ENCODE results near the gene KRT82.
A peak's percentile ranks its signal among the peaks of the same experiment; 100 is the strongest.
"Not testable (repeated sequence)": the region's sequence is repeated elsewhere in the genome, so short reads cannot be mapped to it uniquely, and the experiment has no call there.

Gene KRT82

GRCh38 chr12:52405922-52406385 is at the start of gene KRT82:
KRT82 (minus strand) TSS chr12:52406335; CDS start chr12:52406277, 58 bp downstream.
- DNase-seq (ENCODE audit: low read depth), result no peak

- DNase-seq (ENCODE audit: low read depth), result peak; percentile 77
Measured at GRCh38 chr12:52455821-52456220, 49.7 kb upstream of the KRT82 start.

GRCh38 chr12:52454411-52455201 is 48.5 kb upstream of the KRT82 start:
- DNase-seq (ENCODE audit: low read depth), result peak; percentile 58

- DNase-seq (ENCODE audit: low read depth), result no peak
Measured at GRCh38 chr12:52452101-52452500, 46.0 kb upstream of the KRT82 start, which contains the start of gene KRT6B. KRT6B (minus strand) TSS chr12:52452146; CDS start chr12:52452078, 68 bp downstream.

GRCh38 chr12:52448228-52448627 is 42.1 kb upstream of the KRT82 start:
- no peak for DNase-seq (ENCODE audit: low read depth)

GRCh38 chr12:52447196-52447595 is 41.1 kb upstream of the KRT82 start:
- DNase-seq (ENCODE audit: low read depth), result not testable (repeated sequence)

GRCh38 chr12:52446367-52447045 is 40.4 kb upstream of the KRT82 start:
- peak; percentile 61 for DNase-seq (ENCODE audit: low read depth)

GRCh38 chr12:52445876-52446275 is 39.7 kb upstream of the KRT82 start:
- DNase-seq (ENCODE audit: low read depth), result no peak

GRCh38 chr12:52444647-52445595 is 38.8 kb upstream of the KRT82 start:
- no peak for DNase-seq (ENCODE audit: low read depth)

GRCh38 chr12:52443966-52444365 is 37.8 kb upstream of the KRT82 start:
- DNase-seq (ENCODE audit: low read depth), result no peak

- DNase-seq (ENCODE audit: low read depth), result peak; percentile 93
Measured at GRCh38 chr12:52442600-52443061, 36.5 kb upstream of the KRT82 start.

- DNase-seq (ENCODE audit: low read depth), result peak; percentile 78
Measured at GRCh38 chr12:52441320-52441911, 35.3 kb upstream of the KRT82 start.

GRCh38 chr12:52440821-52441319 is 34.7 kb upstream of the KRT82 start:
- peak; percentile 98 for DNase-seq (ENCODE audit: low read depth)

- DNase-seq (ENCODE audit: low read depth), result no peak
Measured at GRCh38 chr12:52439845-52440244, 33.7 kb upstream of the KRT82 start.

- DNase-seq (ENCODE audit: low read depth), result no peak
Measured at GRCh38 chr12:52439420-52439819, 33.3 kb upstream of the KRT82 start.

GRCh38 chr12:52438305-52439301 is 32.5 kb upstream of the KRT82 start:
- no peak for DNase-seq (ENCODE audit: low read depth)

GRCh38 chr12:52437508-52437907 is 31.4 kb upstream of the KRT82 start:
- no peak for DNase-seq (ENCODE audit: low read depth)

GRCh38 chr12:52436828-52437474 is 30.8 kb upstream of the KRT82 start:
- DNase-seq (ENCODE audit: low read depth), result no peak

GRCh38 chr12:52436000-52436827 is 30.1 kb upstream of the KRT82 start:
- peak; percentile 96 for DNase-seq (ENCODE audit: low read depth)
